Chondrocyte (in vitro differentiated cells): Measurements from ENCODE around the gene HBS1L. TPM values are rescaled to one million over a fixed set of nuclear protein-coding genes. Genes with fewer than 3 reads are reported as not detected.
A peak's percentile ranks its signal among the peaks of the same experiment; 100 is the strongest.

Source experiments
- DNase-seq: peaks from one replicate; pipeline ENCODE4 v3.0.0; 2021; ENCODE audit warnings: mixed read lengths, low spot score
- H3K27ac Mint-ChIP-seq: one replicate; pipeline ENCODE4 v1.8.0; 2021; ENCODE audit warnings: mild to moderate bottlenecking, moderate library complexity, mixed read lengths; ENCODE audit not compliant: unreplicated experiment
- H3K27me3 Mint-ChIP-seq: 2 replicates; pipeline ENCODE4 v1.8.0; 2021; ENCODE audit warnings: low read depth, mixed read lengths
- H3K36me3 Mint-ChIP-seq: 2 replicates; pipeline ENCODE4 v1.8.0; 2021; ENCODE audit warnings: low read depth, mixed read lengths
- H3K4me1 Mint-ChIP-seq: 2 replicates; pipeline ENCODE4 v1.8.0; 2021; ENCODE audit warnings: low read depth, mild to moderate bottlenecking, mixed read lengths
- H3K4me3 Mint-ChIP-seq: one replicate; pipeline ENCODE4 v1.8.0; 2021; ENCODE audit warnings: mild to moderate bottlenecking, moderate library complexity, mixed read lengths; ENCODE audit not compliant: unreplicated experiment
- H3K9me3 Mint-ChIP-seq: 2 replicates; pipeline ENCODE4 v1.8.0; 2021; ENCODE audit warnings: low read depth, mixed read lengths
- CTCF ChIP-seq: fragments of 200-600 bp; sonication (generic); IDR thresholded peaks from 2 replicates; pipeline ENCODE4 v1.5.0; 2021; ENCODE audit warnings: antibody characterized with exemption, mild to moderate bottlenecking, moderate library complexity
- total RNA-seq: library from RNA; stranded (reverse); gene quantifications from 3 replicates; pipeline ENCODE4 v1.2.1, GENCODE V29; 2021

Gene HBS1L
- total RNA-seq, 1 donor from 2014 or later: 70.4 TPM

- Mint-ChIP-seq H3K36me3 (no peaks in the 10 kb centered on the region), H3K27me3 (no peaks in the 10 kb centered on the region), H3K4me3 (no peak overlapping the region), H3K9me3 (no peaks in the 10 kb centered on the region), H3K4me1 (no peaks in the 10 kb centered on the region), H3K27ac (no peak overlapping the region)
- no peak for TF ChIP-seq CTCF
- no peak for DNase-seq
These were observed 111.0 kb downstream of the HBS1L start for GRCh38 chr6:134943522-134944111.

- peaks cover 22% of the 10 kb centered on the region for H3K4me1 Mint-ChIP-seq
- no peak overlapping the region for H3K4me3 Mint-ChIP-seq
- no peak for DNase-seq
- no peaks in the 10 kb centered on the region for H3K27me3 Mint-ChIP-seq
- no peaks in the 10 kb centered on the region for H3K9me3 Mint-ChIP-seq
- no peaks in the 10 kb centered on the region for H3K36me3 Mint-ChIP-seq
- H3K27ac Mint-ChIP-seq: no peak overlapping the region
- no peak for TF ChIP-seq CTCF
These were observed 115.7 kb downstream of the HBS1L start for GRCh38 chr6:134938896-134939295.

- Mint-ChIP-seq H3K36me3 (no peaks in the 10 kb centered on the region), H3K27ac (peak overlapping the region; percentile 98), H3K4me3 (peak overlapping the region; percentile 42), H3K27me3 (no peaks in the 10 kb centered on the region), H3K4me1 (peaks cover 22% of the 10 kb centered on the region), H3K9me3 (no peaks in the 10 kb centered on the region)
- no peak for TF ChIP-seq CTCF
- DNase-seq: no peak
These were observed 117.2 kb downstream of the HBS1L start for GRCh38 chr6:134937426-134937825.

- DNase-seq: no peak
- TF ChIP-seq CTCF: no peak
- H3K27ac Mint-ChIP-seq: peak overlapping the region; percentile 98
- no peaks in the 10 kb centered on the region for H3K9me3 Mint-ChIP-seq
- peak overlapping the region; percentile 42 for H3K4me3 Mint-ChIP-seq
- H3K36me3 Mint-ChIP-seq: no peaks in the 10 kb centered on the region
- no peaks in the 10 kb centered on the region for H3K27me3 Mint-ChIP-seq
- H3K4me1 Mint-ChIP-seq: peaks cover 22% of the 10 kb centered on the region
These were observed 117.7 kb downstream of the HBS1L start for GRCh38 chr6:134936931-134937330.

GRCh38 chr6:134936476-134936875, 118.1 kb downstream of the HBS1L start:
- no peak for DNase-seq
- peaks cover 22% of the 10 kb centered on the region for H3K4me1 Mint-ChIP-seq
- H3K27ac Mint-ChIP-seq: peak overlapping the region; percentile 98
- no peaks in the 10 kb centered on the region for H3K36me3 Mint-ChIP-seq
- TF ChIP-seq CTCF: no peak
- peak overlapping the region; percentile 18 for H3K4me3 Mint-ChIP-seq
- no peaks in the 10 kb centered on the region for H3K27me3 Mint-ChIP-seq
- no peaks in the 10 kb centered on the region for H3K9me3 Mint-ChIP-seq
